Activated CD8-positive, alpha-beta T cell treated with anti-CD3 and anti-CD28 coated beads for 36 hours (primary cell): Measurements from ENCODE around the gene MMAB. TPM values are rescaled to one million over a fixed set of nuclear protein-coding genes. Genes with fewer than 3 reads are reported as not detected.

ENCODE experiments used
- ATAC-seq: fragments of 200-7000 bp; cut with Tn5 transposase; one replicate; pipeline ENCODE4 v1.10.0; 2021; ENCODE audit warnings: mild to moderate bottlenecking, moderate library complexity
- CTCF ChIA-PET: fragments of 350-600 bp; sonication (Branson Sonifier 250); formaldehyde crosslinking; loops from one replicate; lab custom pipeline; 2021; ENCODE audit warnings: antibody characterized with exemption; lab: Charles Lee
- POLR2A ChIA-PET: fragments of 350-600 bp; sonication (Branson Sonifier 250); formaldehyde crosslinking; loops from one replicate; lab custom pipeline; 2021; ENCODE audit warnings: antibody characterized with exemption; lab: Charles Lee
- DNase-seq: peaks from one replicate; pipeline ENCODE4 v3.0.0-alpha.2; 2020
- H3K27ac Mint-ChIP-seq: one replicate; pipeline ENCODE4 v1.8.0; 2021; ENCODE audit warnings: mild to moderate bottlenecking, mixed read lengths
- H3K27me3 Mint-ChIP-seq: one replicate; pipeline ENCODE4 v1.8.0; 2021; ENCODE audit warnings: mixed read lengths
- H3K36me3 Mint-ChIP-seq: one replicate; pipeline ENCODE4 v1.8.0; 2021; ENCODE audit warnings: low read depth, mixed read lengths
- H3K4me1 Mint-ChIP-seq: one replicate; pipeline ENCODE4 v1.8.0; 2021; ENCODE audit warnings: low read depth, mixed read lengths
- H3K4me3 Mint-ChIP-seq: one replicate; pipeline ENCODE4 v1.8.0; 2021; ENCODE audit warnings: mild to moderate bottlenecking, moderate library complexity, mixed read lengths
- H3K9me3 Mint-ChIP-seq: one replicate; pipeline ENCODE4 v1.8.0; 2021; ENCODE audit warnings: mixed read lengths
- CTCF ChIP-seq: fragments of 200-600 bp; IDR thresholded peaks from one replicate; pipeline ENCODE4 v1.8.0; 2022; ENCODE audit warnings: antibody characterized with exemption, mild to moderate bottlenecking
- intact Hi-C: fragments of 100-400 bp; cut with micrococcal nuclease; formaldehyde crosslinking; loops from one replicate; pipeline ENCODE4 v1.10.0; 2022
- total RNA-seq, 2 experiments: library from RNA; stranded (reverse); gene quantifications; one replicate each; pipeline ENCODE4 v1.2.3, GENCODE V29; 2021

The MMAB gene
- total RNA-seq, 2 experiments from 2014 or later, result 60.5 to 60.9 TPM

DNA sequence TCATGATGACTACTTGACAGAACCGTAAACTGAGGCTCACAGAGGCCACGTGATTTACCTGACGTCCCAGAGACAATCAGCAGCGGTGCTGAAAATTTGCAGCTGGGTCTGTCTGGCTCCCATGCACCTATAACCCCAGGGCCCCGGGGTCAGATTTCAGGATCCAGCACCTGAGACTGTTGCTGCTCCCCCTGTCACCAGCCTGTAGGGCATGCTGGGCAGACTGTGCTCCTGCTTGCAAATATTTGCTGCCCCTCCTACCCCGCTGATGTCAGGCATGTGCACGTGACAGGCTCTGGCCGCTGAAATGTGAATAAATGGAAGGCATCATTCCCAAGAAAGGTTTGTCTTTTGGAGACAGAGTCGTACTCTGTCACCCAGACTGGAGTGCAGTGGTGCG, 6.0 kb downstream of the MMAB start:
- Mint-ChIP-seq H3K36me3 (peaks cover 40% of the 10 kb centered on the region), H3K27ac (no peak overlapping the region), H3K4me3 (no peak overlapping the region), H3K9me3 (peaks cover 3% of the 10 kb centered on the region), H3K4me1 (peaks cover 12% of the 10 kb centered on the region), H3K27me3 (no peaks in the 10 kb centered on the region)
- ChIA-PET CTCF (interaction anchor here (0.6 to 0.8 kb wide), 2 partner anchors 30 to 207 kb away, joined by 3 read pairs; no protein-coding TSS in a partner anchor), POLR2A (interaction anchor here (0.7 kb wide), 1 partner anchor 291 kb away, joined by 4 read pairs; no protein-coding TSS in a partner anchor)
- DNase-seq (no peak), ATAC-seq (no peak)
- intact Hi-C loops, result no loop called here
- no peak for TF ChIP-seq CTCF

- Mint-ChIP-seq H3K27me3 (no peaks in the 10 kb centered on the region), H3K4me1 (peaks cover 7% of the 10 kb centered on the region), H3K27ac (no peak overlapping the region), H3K9me3 (peaks cover 8% of the 10 kb centered on the region), H3K4me3 (no peak overlapping the region), H3K36me3 (peaks cover 44% of the 10 kb centered on the region)
- DNase-seq (no peak), ATAC-seq (no peak)
- TF ChIP-seq CTCF, result no peak
- ChIA-PET POLR2A (no interaction called here), CTCF (no interaction called here)
- intact Hi-C loops, result no loop called here
Observed at GRCh38 chr12:109566424-109566823, 6.9 kb downstream of the MMAB start.

DNA sequence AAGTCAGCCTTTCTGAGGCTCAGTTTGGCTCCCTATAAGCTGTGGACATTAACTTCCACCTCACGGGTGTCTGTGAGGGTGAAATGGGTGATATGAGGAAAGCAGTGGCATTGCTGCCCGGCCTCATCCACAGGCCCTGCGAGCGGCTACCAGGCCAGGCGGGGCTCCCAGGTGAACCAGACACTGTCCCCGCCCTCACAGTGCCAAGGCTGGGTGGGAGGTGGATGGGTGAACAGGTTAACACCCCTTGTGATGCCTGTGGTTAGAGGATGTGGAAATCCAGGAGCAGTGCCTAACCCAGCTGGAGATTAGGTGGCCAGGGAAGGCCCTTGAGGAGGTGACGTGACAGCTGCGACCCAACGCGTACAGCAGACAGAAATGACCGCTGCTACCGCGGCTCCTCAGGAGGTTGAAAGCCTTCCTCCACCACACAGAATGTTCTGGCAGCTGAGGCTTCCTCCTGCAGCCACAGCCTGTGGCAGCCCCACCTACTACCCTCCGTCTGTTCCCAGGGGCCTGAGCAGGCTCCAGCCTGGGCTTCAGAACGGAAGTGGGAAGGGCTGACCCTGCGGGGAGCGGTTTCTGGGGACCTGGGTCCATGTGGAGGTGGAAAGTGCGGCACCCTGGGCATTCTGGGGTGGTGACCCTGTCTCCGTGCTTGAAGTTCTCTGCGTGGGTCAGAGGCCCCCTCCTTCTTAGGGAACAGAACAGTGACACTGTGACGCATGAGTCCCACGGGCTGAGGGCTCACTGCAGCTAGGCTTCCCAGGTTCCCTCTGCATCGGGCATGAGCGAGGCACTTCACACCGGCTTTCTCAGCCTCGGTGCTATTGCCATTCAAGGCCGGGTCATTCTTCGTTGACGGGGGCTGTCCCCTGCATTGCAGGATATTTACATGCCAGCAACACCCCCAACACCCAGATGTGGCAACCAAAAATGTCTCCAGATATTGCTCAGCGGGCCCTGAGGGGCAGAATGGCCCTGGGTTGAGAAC, 9.7 kb downstream of the MMAB start:
- peaks cover 8% of the 10 kb centered on the region for H3K9me3 Mint-ChIP-seq
- H3K36me3 Mint-ChIP-seq, result peaks cover 38% of the 10 kb centered on the region
- intact Hi-C loops, result no loop called here
- ATAC-seq (no peak), DNase-seq (no peak)
- POLR2A ChIA-PET, result no interaction called here
- TF ChIP-seq CTCF, result no peak
- H3K27ac Mint-ChIP-seq, result no peak overlapping the region
- no peak overlapping the region for H3K4me3 Mint-ChIP-seq
- H3K27me3 Mint-ChIP-seq, result no peaks in the 10 kb centered on the region
- no peaks in the 10 kb centered on the region for H3K4me1 Mint-ChIP-seq
- CTCF ChIA-PET, result interaction anchor here (0.9 kb wide), 1 partner anchor 242 kb away, joined by 4 read pairs; no protein-coding TSS in a partner anchor

DNA sequence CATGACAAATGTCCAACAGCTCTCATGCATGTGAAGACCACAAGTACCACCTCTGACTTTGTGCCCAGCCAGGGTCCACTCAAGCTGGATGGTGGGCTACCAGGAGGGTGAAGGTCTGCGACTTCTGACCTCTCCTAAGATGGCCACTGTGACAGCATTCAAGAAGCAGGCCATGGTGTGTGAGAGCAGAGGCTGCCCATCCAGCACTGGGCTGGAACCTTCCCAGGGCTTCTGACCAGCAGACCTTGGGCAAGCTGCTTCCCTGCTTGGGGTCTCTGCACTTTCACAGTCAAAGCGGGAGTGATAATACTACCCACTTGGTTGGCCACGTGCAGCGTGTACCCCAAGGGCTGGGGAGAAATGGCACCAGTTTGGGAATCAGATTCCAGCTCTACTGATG, 10.4 kb downstream of the MMAB start:
- intact Hi-C loops, result no loop called here
- Mint-ChIP-seq H3K9me3 (peaks cover 8% of the 10 kb centered on the region), H3K27me3 (no peaks in the 10 kb centered on the region), H3K36me3 (peaks cover 38% of the 10 kb centered on the region), H3K4me3 (no peak overlapping the region), H3K27ac (no peak overlapping the region), H3K4me1 (no peaks in the 10 kb centered on the region)
- ATAC-seq (no peak), DNase-seq (no peak)
- CTCF ChIA-PET, result no interaction called here
- no peak for TF ChIP-seq CTCF
- POLR2A ChIA-PET, result no interaction called here

- ChIA-PET CTCF (no interaction called here), POLR2A (interaction anchor here (1.0 kb wide), 1 partner anchor 10 kb away, joined by 3 read pairs; no protein-coding TSS in a partner anchor)
- H3K9me3 Mint-ChIP-seq, result peaks cover 8% of the 10 kb centered on the region
Observed at GRCh38 chr12:109561711-109562030, 11.6 kb downstream of the MMAB start.

More at GRCh38 chr12:109561711-109562030, 11.6 kb downstream of the MMAB start:
- ATAC-seq (no peak), DNase-seq (no peak)
- no peak for TF ChIP-seq CTCF
- H3K4me1 Mint-ChIP-seq, result no peaks in the 10 kb centered on the region
- H3K36me3 Mint-ChIP-seq, result peaks cover 36% of the 10 kb centered on the region
- intact Hi-C loops, result no loop called here
- no peak overlapping the region for H3K27ac Mint-ChIP-seq
- H3K27me3 Mint-ChIP-seq, result no peaks in the 10 kb centered on the region
- no peak overlapping the region for H3K4me3 Mint-ChIP-seq
